Type B pancreatic cell (in vitro differentiated cells): ENCODE measurements around the gene MRPL58. TPM values are rescaled to one million over a fixed set of nuclear protein-coding genes. Genes with fewer than 3 reads are reported as not detected.
A peak's percentile ranks its signal among the peaks of the same experiment; 100 is the strongest.
"Not testable (repeated sequence)": the region's sequence is repeated elsewhere in the genome, so short reads cannot be mapped to it uniquely, and the experiment has no call there.

ENCODE experiments used
- DNase-seq: peaks from one replicate; pipeline ENCODE4 v3.0.0; 2021; ENCODE audit warnings: mixed read lengths; ENCODE audit not compliant: unreplicated experiment; ENCODE audit errors: extremely low spot score
- H3K27ac Mint-ChIP-seq: 2 replicates; pipeline ENCODE4 v1.8.0; 2021; ENCODE audit warnings: mild to moderate bottlenecking, mixed read lengths
- H3K27me3 Mint-ChIP-seq: 2 replicates; pipeline ENCODE4 v1.8.0; 2021; ENCODE audit warnings: mixed read lengths
- H3K36me3 Mint-ChIP-seq: 2 replicates; pipeline ENCODE4 v1.8.0; 2021; ENCODE audit warnings: mixed read lengths
- H3K4me1 Mint-ChIP-seq: one replicate; pipeline ENCODE4 v1.8.0; 2021; ENCODE audit warnings: mixed read lengths; ENCODE audit not compliant: unreplicated experiment
- H3K4me3 Mint-ChIP-seq: 2 replicates; pipeline ENCODE4 v1.8.0; 2021; ENCODE audit warnings: mild to moderate bottlenecking, mixed read lengths
- H3K9me3 Mint-ChIP-seq: 2 replicates; pipeline ENCODE4 v1.8.0; 2021; ENCODE audit warnings: mixed read lengths
- CTCF ChIP-seq: fragments of 200-600 bp; sonication (generic); conservative IDR thresholded peaks from 2 replicates; pipeline ENCODE4 v1.5.0; 2021; ENCODE audit warnings: antibody characterized with exemption, mild to moderate bottlenecking
- total RNA-seq: library from RNA; stranded (reverse); gene quantifications from 2 replicates; pipeline ENCODE4 v1.2.1, GENCODE V29; 2021; ENCODE audit warnings: low replicate concordance

Gene MRPL58
- total RNA-seq, 1 donor from 2014 or later = 27.9 TPM

GRCh38 chr17:75033346-75034235 is 21.1 kb downstream of the MRPL58 start:
- Mint-ChIP-seq H3K4me1 (peaks cover 17% of the 10 kb centered on the region), H3K4me3 (peak overlapping the region; percentile 94), H3K27ac (peak overlapping the region; percentile 100)

GRCh38 chr17:75034236-75034908 is 21.9 kb downstream of the MRPL58 start:
- peak overlapping the region; percentile 100 for H3K27ac Mint-ChIP-seq
- peaks cover 17% of the 10 kb centered on the region for H3K4me1 Mint-ChIP-seq
- peak overlapping the region; percentile 94 for H3K4me3 Mint-ChIP-seq

More at GRCh38 chr17:75033346-75034235, 21.1 kb downstream of the MRPL58 start:
- Mint-ChIP-seq H3K36me3 (peaks cover 3% of the 10 kb centered on the region), H3K9me3 (no peaks in the 10 kb centered on the region), H3K27me3 (peaks cover 22% of the 10 kb centered on the region)
- DNase-seq = peak; percentile 99
- no peak for TF ChIP-seq CTCF

GRCh38 chr17:75036643-75037268 is 24.3 kb downstream of the MRPL58 start:
- H3K27me3 Mint-ChIP-seq = peaks cover 22% of the 10 kb centered on the region
- peak overlapping the region; percentile 68 for H3K4me3 Mint-ChIP-seq
- no peaks in the 10 kb centered on the region for H3K9me3 Mint-ChIP-seq
- TF ChIP-seq CTCF = no peak
- DNase-seq = no peak
- peaks cover 17% of the 10 kb centered on the region for H3K4me1 Mint-ChIP-seq
- H3K27ac Mint-ChIP-seq = peak overlapping the region; percentile 100
- peaks cover 17% of the 10 kb centered on the region for H3K36me3 Mint-ChIP-seq

More at GRCh38 chr17:75034236-75034908, 21.9 kb downstream of the MRPL58 start:
- peak; percentile 39 for TF ChIP-seq CTCF
- Mint-ChIP-seq H3K9me3 (no peaks in the 10 kb centered on the region), H3K27me3 (peaks cover 22% of the 10 kb centered on the region), H3K36me3 (peaks cover 7% of the 10 kb centered on the region)
- DNase-seq = peak; percentile 93

GRCh38 chr17:75039238-75039637 is 26.8 kb downstream of the MRPL58 start:
- H3K36me3 Mint-ChIP-seq = peaks cover 17% of the 10 kb centered on the region
- no peak overlapping the region for H3K4me3 Mint-ChIP-seq
- H3K4me1 Mint-ChIP-seq = peaks cover 8% of the 10 kb centered on the region
- no peak for TF ChIP-seq CTCF
- H3K27ac Mint-ChIP-seq = no peak overlapping the region
- no peak for DNase-seq
- peaks cover 10% of the 10 kb centered on the region for H3K27me3 Mint-ChIP-seq
- no peaks in the 10 kb centered on the region for H3K9me3 Mint-ChIP-seq

GRCh38 chr17:75041656-75042280 is 29.3 kb downstream of the MRPL58 start:
- TF ChIP-seq CTCF = no peak
- no peak for DNase-seq
- H3K27me3 Mint-ChIP-seq = no peaks in the 10 kb centered on the region
- peaks cover 15% of the 10 kb centered on the region for H3K4me1 Mint-ChIP-seq
- H3K4me3 Mint-ChIP-seq = no peak overlapping the region
- H3K9me3 Mint-ChIP-seq = no peaks in the 10 kb centered on the region
- H3K27ac Mint-ChIP-seq = no peak overlapping the region
- peaks cover 14% of the 10 kb centered on the region for H3K36me3 Mint-ChIP-seq

- not testable (repeated sequence) for H3K27ac Mint-ChIP-seq, H3K9me3 Mint-ChIP-seq, DNase-seq, H3K4me3 Mint-ChIP-seq, H3K27me3 Mint-ChIP-seq
- H3K36me3 Mint-ChIP-seq = peaks cover 12% of the 10 kb centered on the region
- peaks cover 24% of the 10 kb centered on the region for H3K4me1 Mint-ChIP-seq
Observed at GRCh38 chr17:75043789-75044188, 31.3 kb downstream of the MRPL58 start.
